Natural killer cell (primary cell): ENCODE measurements around the gene TIMM13. TPM values are rescaled to one million over a fixed set of nuclear protein-coding genes. Genes with fewer than 3 reads are reported as not detected.

Experiments
- ATAC-seq, 3 donors: fragments of 150-1000 bp in 2 of 3; fragments of 200-7000 bp in 1 of 3; cut with Tn5 transposase; 1 replicate in 1 of 3; 2 replicates in 2 of 3; pipeline ENCODE4 v1.10.0; 2021; ENCODE audit warnings: mild to moderate bottlenecking in 2 of 3, moderate library complexity in 2 of 3
- DNase-seq, 2 donors: peaks; one replicate each; pipeline versions ENCODE4 v3.0.0 to v3.0.0-alpha.2; 2013 to 2021; ENCODE audit warnings: mixed read lengths in 1 of 2
- H3K27ac ChIP-seq: one replicate; pipeline ENCODE4 v1.5.1; 2013; ENCODE audit warnings: mild to moderate bottlenecking, low read length
- H3K27me3 ChIP-seq: one replicate; pipeline ENCODE4 v1.6.1; 2013; ENCODE audit warnings: low read length; ENCODE audit not compliant: control insufficient read depth, insufficient read depth
- H3K36me3 ChIP-seq: one replicate; pipeline ENCODE4 v1.6.1; 2013; ENCODE audit warnings: low read length; ENCODE audit not compliant: control insufficient read depth, insufficient read depth
- H3K4me1 ChIP-seq: one replicate; pipeline ENCODE4 v1.6.1; 2013; ENCODE audit warnings: low read length; ENCODE audit not compliant: control insufficient read depth, insufficient read depth
- H3K4me3 ChIP-seq: one replicate; pipeline ENCODE4 v1.5.1; 2013; ENCODE audit warnings: low read length
- H3K9me3 ChIP-seq: one replicate; pipeline ENCODE4 v1.6.1; 2013; ENCODE audit warnings: low read length; ENCODE audit not compliant: control insufficient read depth, insufficient read depth
- H3K27ac Mint-ChIP-seq, 2 donors: one replicate each; pipeline ENCODE4 v1.8.0; 2022; ENCODE audit warnings: mild to moderate bottlenecking in 2 of 2, mixed read lengths in 2 of 2, moderate library complexity in 1 of 2
- H3K27me3 Mint-ChIP-seq, 2 donors: one replicate each; pipeline ENCODE4 v1.8.0; 2022; ENCODE audit warnings: low read depth in 2 of 2, mixed read lengths in 2 of 2
- H3K36me3 Mint-ChIP-seq: one replicate; pipeline ENCODE4 v1.8.0; 2022; ENCODE audit warnings: mixed read lengths
- H3K4me1 Mint-ChIP-seq, 2 donors: one replicate each; pipeline ENCODE4 v1.8.0; 2022; ENCODE audit warnings: mixed read lengths in 2 of 2
- H3K4me3 Mint-ChIP-seq: one replicate; pipeline ENCODE4 v1.8.0; 2022; ENCODE audit warnings: mild to moderate bottlenecking, moderate library complexity, mixed read lengths
- H3K9me3 Mint-ChIP-seq, 2 donors: one replicate each; pipeline ENCODE4 v1.8.0; 2022; ENCODE audit warnings: mixed read lengths in 2 of 2
- CTCF ChIP-seq: fragments of 200-600 bp; IDR thresholded peaks from one replicate; pipeline ENCODE4 v1.8.0; 2022; ENCODE audit warnings: antibody characterized with exemption
- WGBS: methylation state at CpG from one replicate; pipeline ENCODE4 v1.1.7; 2013; ENCODE audit warnings: missing lambda C conversion rate; ENCODE audit not compliant: insufficient coverage; 5-methylcytosine and 5-hydroxymethylcytosine counted together
- intact Hi-C: fragments of 100-400 bp; cut with micrococcal nuclease; formaldehyde crosslinking; loops from one replicate; pipeline ENCODE4 v1.14.2; 2022
- total RNA-seq, 4 donors: library from RNA; stranded (reverse); fragments of 120-200 nt in 1 of 4; gene quantifications; one replicate each; pipeline versions ENCODE4 v1.2.3 to v1.2.4, GENCODE V29; 2013 to 2022

The TIMM13 gene
- total RNA-seq, 3 donors from 2014 or later (not counting 1 experiment from before 2014, with no cell fraction given): 24.7 to 30.4 (median 25.1) TPM

- peaks cover 11% of the 10 kb centered on the region for H3K36me3 ChIP-seq
- Mint-ChIP-seq H3K36me3 (no peaks in the 10 kb centered on the region), H3K9me3 (no peaks in the 10 kb centered on the region), H3K27ac (peak overlapping the region in 1 of 2 donors; percentile 1), H3K4me1 (peaks cover 0 to 7% of the 10 kb centered on the region in 2 donors), H3K4me3 (no peak overlapping the region), H3K27me3 (no peaks in the 10 kb centered on the region)
- no peak for TF ChIP-seq CTCF
- no peaks in the 10 kb centered on the region for H3K27me3 ChIP-seq
- 95% methylated on average over 1 of the region's 1 CpG for whole genome bisulfite sequencing
- intact Hi-C loops: no loop called here
- no peak overlapping the region for H3K4me3 ChIP-seq
- no peak for DNase-seq
- H3K4me1 ChIP-seq: no peaks in the 10 kb centered on the region
- no peak for ATAC-seq
- no peak overlapping the region for H3K27ac ChIP-seq
- no peaks in the 10 kb centered on the region for H3K9me3 ChIP-seq
These were observed 13.1 kb upstream of the TIMM13 start for GRCh38 chr19:2440515-2440914.

GRCh38 chr19:2438178-2438577 lies 10.8 kb upstream of the TIMM13 start:
- no peak for TF ChIP-seq CTCF
- WGBS: 97% methylated on average over 20 of the region's 20 CpGs
- intact Hi-C loops: no loop called here
- H3K9me3 ChIP-seq: no peaks in the 10 kb centered on the region
- no peak for DNase-seq
- H3K27ac Mint-ChIP-seq: no peak overlapping the region
- H3K4me3 Mint-ChIP-seq: no peak overlapping the region
- no peak overlapping the region for H3K4me3 ChIP-seq
- H3K36me3 Mint-ChIP-seq: no peaks in the 10 kb centered on the region
- peaks cover 11% of the 10 kb centered on the region for H3K36me3 ChIP-seq
- no peak for ATAC-seq
- H3K27me3 ChIP-seq: no peaks in the 10 kb centered on the region
- no peak overlapping the region for H3K27ac ChIP-seq
- no peaks in the 10 kb centered on the region for H3K4me1 ChIP-seq
- no peaks in the 10 kb centered on the region for H3K27me3 Mint-ChIP-seq
- peaks cover 0 to 7% of the 10 kb centered on the region in 2 donors for H3K4me1 Mint-ChIP-seq
- H3K9me3 Mint-ChIP-seq: no peaks in the 10 kb centered on the region

GRCh38 chr19:2436926-2437325 lies 9.5 kb upstream of the TIMM13 start:
- H3K36me3 Mint-ChIP-seq: no peaks in the 10 kb centered on the region
- 96% methylated on average over 14 of the region's 15 CpGs for WGBS

More at GRCh38 chr19:2436926-2437325, 9.5 kb upstream of the TIMM13 start:
- intact Hi-C loops: no loop called here
- DNase-seq (no peak), ATAC-seq (no peak)
- H3K27me3 ChIP-seq: no peaks in the 10 kb centered on the region
- no peak overlapping the region for H3K4me3 Mint-ChIP-seq
- no peaks in the 10 kb centered on the region for H3K27me3 Mint-ChIP-seq
- TF ChIP-seq CTCF: no peak
- no peaks in the 10 kb centered on the region for H3K9me3 Mint-ChIP-seq
- no peaks in the 10 kb centered on the region for H3K9me3 ChIP-seq
- H3K4me1 Mint-ChIP-seq: peaks cover 0 to 7% of the 10 kb centered on the region in 2 donors
- H3K27ac ChIP-seq: no peak overlapping the region
- H3K36me3 ChIP-seq: peaks cover 11% of the 10 kb centered on the region
- no peaks in the 10 kb centered on the region for H3K4me1 ChIP-seq
- peak overlapping the region in 1 of 2 donors; percentile 59 for H3K27ac Mint-ChIP-seq
- H3K4me3 ChIP-seq: no peak overlapping the region
